GM19193 (cell line): ENCODE data around the gene IPO7.

Source experiments
- POLR2A ChIP-seq: IDR thresholded peaks from 4 replicates; pipeline ENCODE4 v1.6.1; 2011; ENCODE audit not compliant: insufficient read depth, insufficient read length; ENCODE audit errors: extremely low read depth

The IPO7 gene

GRCh38 chr11:9384535-9385326, at the start of gene IPO7:
IPO7 (plus strand) TSS chr11:9384652; CDS start chr11:9384764, 112 bp downstream.
- TF ChIP-seq POLR2A, result peak; percentile 97

DNA sequence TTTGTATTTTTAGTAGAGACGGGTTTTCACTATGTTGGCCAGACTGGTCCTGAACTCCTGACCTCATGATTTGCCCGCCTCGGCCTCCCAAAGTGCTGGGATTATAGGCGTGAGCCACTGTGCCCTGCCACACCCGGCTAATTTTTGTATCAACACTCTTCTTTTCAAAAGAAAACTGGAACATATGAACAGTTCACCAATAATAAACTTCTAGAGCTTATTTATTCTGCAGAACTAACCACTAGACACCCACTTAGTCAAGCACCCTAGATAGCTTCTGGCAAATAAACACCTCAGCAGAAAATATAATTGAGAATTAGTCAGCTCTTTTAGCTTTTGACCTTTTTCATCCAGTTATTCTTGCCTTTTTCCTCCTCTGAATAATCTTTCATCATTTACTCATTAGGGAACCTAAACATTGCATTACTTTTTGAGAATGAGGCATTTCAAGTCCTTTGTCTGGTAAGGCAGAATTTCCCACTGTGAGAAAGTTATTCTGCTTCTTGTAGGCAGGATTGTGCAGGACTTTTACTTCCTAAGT, 42.7 kb upstream of the IPO7 start:
- TF ChIP-seq POLR2A, result no peak

DNA sequence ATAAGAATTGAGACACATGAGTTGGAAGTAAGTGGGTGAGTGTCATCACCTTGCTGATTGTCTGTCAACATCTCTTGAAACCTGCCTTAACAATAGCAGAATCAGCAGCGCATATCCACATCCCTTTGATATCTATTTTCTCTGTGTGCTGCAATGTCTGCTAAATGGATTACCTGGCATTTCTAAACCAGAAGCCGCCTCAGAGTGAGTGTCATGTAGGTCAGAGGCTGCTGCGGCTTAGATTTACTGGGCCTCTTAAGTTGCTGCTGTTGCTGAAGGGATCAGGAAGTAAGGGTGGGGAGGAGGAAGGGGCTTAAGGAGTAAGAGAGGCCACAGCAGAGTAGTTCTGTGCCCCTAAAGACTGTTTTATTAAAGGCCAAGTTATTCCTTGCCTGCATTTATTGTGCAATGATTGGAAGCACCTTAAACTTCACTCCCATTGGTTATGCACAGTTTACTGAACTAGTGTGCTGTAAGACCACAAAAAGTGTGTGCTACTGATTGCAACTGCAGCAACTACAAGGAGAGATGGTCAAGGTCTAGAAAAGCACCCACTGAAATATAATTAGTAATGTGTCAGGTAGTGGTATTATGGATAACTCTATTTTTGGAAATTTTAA, 40.3 kb upstream of the IPO7 start:
- TF ChIP-seq POLR2A, result no peak

DNA sequence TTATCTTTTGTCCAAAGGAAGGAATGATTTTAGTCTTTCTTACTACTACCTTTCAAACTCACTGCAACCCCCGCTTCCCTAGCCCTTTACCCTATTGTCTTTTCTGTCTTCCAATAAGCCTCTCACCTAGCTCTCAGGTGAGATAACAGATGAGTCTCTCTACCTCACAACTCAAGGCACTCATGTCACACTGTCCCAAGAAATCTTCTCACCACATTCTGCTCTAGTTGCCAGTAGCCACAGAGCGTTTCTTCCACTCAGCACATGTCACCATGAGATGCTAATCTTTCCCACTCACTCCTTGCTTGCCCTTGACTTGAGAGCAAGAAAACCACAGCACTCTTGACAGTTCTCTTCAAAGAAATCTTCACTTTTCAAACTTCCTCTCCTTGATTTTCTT, 37.4 kb upstream of the IPO7 start:
- no peak for TF ChIP-seq POLR2A

GRCh38 chr11:9351321-9351881, 33.1 kb upstream of the IPO7 start:
- TF ChIP-seq POLR2A, result no peak

DNA sequence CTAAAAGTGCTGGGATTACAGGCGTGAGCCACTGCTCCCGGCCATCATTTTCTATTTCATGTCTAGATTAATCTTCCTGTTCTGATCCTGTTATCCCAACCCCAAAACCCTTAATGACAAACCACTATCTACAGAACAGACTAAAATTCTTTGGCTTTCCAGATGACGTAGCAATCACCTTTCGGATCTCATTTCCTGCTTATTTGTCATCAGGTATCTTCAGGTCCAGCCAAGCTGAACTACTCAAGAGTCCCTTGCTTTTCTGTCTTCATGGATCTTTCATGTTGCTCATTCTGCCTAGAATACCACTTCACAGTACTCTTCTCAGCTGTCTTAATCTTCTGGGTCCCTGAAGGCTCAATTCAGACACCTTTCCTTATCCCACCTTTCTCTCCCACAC, 27.4 kb upstream of the IPO7 start:
- TF ChIP-seq POLR2A, result no peak

- TF ChIP-seq POLR2A, result no peak
Measured at GRCh38 chr11:9362393-9362863, 22.0 kb upstream of the IPO7 start.

GRCh38 chr11:9363954-9364912, 20.2 kb upstream of the IPO7 start:
- peak; percentile 92 for TF ChIP-seq POLR2A

- TF ChIP-seq POLR2A, result no peak
Measured at GRCh38 chr11:9367551-9367950, 16.9 kb upstream of the IPO7 start.

DNA sequence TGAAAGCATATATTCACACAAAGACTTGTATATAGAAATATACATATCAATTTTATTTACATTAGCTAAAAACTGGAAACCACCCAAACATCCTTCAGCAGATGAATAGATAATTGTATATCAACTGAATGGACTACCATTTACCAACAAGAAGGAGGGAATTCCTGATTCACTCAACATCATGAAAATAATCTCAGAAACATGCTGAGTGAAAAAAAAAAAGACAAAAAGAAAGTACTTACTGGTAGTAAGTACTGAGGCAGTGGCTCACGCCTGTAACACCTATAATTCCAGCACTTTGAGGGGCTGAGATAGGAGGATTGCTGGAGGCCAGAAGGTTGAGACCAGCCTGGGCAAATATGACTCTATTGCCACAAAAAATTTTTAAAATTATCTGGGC, 7.4 kb upstream of the IPO7 start:
- no peak for TF ChIP-seq POLR2A

- no peak for TF ChIP-seq POLR2A
Measured at GRCh38 chr11:9379041-9379440, 5.4 kb upstream of the IPO7 start.

DNA sequence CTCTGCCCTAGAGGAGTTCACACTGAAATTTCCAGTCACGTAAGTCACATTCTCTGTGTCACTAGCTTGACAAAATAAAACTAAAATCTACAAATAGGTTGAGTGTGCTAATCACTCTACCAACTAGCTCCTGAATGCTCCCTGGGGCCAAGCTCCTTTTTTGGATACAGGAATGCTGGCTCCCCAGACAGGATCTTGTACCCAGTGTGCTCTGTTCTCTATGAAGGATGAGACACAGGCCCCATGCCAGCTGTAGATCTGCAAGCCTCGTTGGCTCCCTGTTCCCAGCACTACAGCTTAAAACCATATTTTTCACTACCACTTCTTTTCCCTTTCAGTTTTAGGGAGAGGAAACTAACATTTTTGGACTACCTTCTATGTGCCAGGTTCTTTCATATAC, 3.7 kb upstream of the IPO7 start:
- no peak for TF ChIP-seq POLR2A

- TF ChIP-seq POLR2A, result no peak
Measured at GRCh38 chr11:9385327-9385899, 961 bp downstream of the IPO7 start.

DNA sequence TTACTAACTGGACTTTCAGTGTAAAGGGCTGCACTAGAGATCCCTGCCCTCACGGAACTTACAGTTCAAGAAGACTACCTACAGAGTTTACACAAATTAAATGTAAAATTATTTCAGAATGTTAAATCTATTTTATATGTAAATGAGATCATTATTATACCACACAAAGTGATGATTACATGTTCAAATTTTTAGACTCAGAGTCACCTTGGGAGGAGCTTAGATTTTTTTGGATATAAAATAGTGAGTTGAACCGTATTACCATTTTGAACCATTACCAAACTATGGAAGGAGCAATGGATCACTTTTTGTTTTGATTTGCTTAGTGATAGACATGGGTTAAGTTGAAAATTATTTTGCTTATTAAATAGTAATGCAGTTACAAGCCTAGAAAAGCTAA, 1.6 kb downstream of the IPO7 start:
- no peak for TF ChIP-seq POLR2A
